OCI-LY7 (cell line): Measurements from ENCODE around the gene BOLA3.

ENCODE experiments used
- CTCF ChIP-seq: fragments of 200-600 bp; sonication (generic); conservative IDR thresholded peaks from 2 replicates; pipeline ENCODE4 v1.5.1; 2014; ENCODE audit warnings: mild to moderate bottlenecking, antibody characterized with exemption, low read length, moderate library complexity, mixed read lengths
- EZH2phosphoT487 ChIP-seq: fragments of 200-600 bp; sonication (generic); IDR thresholded peaks from 2 replicates; pipeline ENCODE4 v1.6.1; 2018; ENCODE audit warnings: low read depth, borderline replicate concordance, mild to moderate bottlenecking, mixed run types, antibody characterized with exemption, low read length, moderate library complexity, mixed read lengths

- TF ChIP-seq CTCF = no peak
- no peak for TF ChIP-seq EZH2phosphoT487
Measured at GRCh38 chr2:74097574-74097973, 50.1 kb downstream of the BOLA3 start.
